ENCODE measurements around the gene TIPRL.

DNA sequence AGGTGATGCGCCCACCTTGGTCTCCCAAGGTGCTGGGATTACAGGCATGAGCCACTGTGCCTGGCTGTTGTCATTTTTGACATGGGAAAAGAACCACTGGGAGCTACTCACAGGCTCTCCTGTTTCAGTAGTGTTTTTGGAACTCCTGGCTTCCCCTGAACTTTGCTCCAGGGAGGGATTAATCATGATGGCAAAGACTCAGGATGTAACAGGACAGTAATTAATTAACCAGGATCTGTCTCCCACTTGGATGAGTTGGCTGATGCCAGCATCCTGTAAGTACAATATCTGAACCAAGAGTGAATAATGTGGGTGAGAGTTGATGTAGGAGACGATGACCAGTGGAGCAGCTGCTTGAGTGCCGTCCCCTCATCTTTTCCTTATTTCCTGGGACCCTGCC is 51.9 kb downstream of the TIPRL start:
- TF ChIP-seq, protein P1, sequence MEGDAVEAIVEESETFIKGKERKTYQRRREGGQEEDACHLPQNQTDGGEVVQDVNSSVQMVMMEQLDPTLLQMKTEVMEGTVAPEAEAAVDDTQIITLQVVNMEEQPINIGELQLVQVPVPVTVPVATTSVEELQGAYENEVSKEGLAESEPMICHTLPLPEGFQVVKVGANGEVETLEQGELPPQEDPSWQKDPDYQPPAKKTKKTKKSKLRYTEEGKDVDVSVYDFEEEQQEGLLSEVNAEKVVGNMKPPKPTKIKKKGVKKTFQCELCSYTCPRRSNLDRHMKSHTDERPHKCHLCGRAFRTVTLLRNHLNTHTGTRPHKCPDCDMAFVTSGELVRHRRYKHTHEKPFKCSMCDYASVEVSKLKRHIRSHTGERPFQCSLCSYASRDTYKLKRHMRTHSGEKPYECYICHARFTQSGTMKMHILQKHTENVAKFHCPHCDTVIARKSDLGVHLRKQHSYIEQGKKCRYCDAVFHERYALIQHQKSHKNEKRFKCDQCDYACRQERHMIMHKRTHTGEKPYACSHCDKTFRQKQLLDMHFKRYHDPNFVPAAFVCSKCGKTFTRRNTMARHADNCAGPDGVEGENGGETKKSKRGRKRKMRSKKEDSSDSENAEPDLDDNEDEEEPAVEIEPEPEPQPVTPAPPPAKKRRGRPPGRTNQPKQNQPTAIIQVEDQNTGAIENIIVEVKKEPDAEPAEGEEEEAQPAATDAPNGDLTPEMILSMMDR (conservative IDR thresholded peaks at IDR 0.05 in 1 of 2, IDR thresholded peaks at IDR 0.05 in 1 of 2; ENCODE audit: extremely low read depth in 1 of 2, insufficient read depth in 1 of 2, low read depth in 1 of 2, low read length in 2 of 2), result no peak
- TF ChIP-seq EZH2 (IDR thresholded peaks at IDR 0.05; ENCODE audit: borderline replicate concordance, low read length), result no peak
